WTC11 (cell line): Measurements from ENCODE around the gene RNU5B-1. TPM values are rescaled to one million over a fixed set of nuclear protein-coding genes. Genes with fewer than 3 reads are reported as not detected.

Source experiments
- ELF4 ChIP-seq: sonication (generic); formaldehyde crosslinking; IDR thresholded peaks from 2 replicates; pipeline ENCODE4 v1.8.1; 2022; ENCODE audit warnings: low read depth, mild to moderate bottlenecking, moderate library complexity, missing genetic modification reagents
- ESRRA ChIP-seq: sonication (generic); formaldehyde crosslinking; IDR thresholded peaks from 2 replicates; pipeline ENCODE4 v1.8.1; 2022; ENCODE audit warnings: mild to moderate bottlenecking, missing genetic modification reagents, borderline replicate concordance
- HMGA2 ChIP-seq: fragments of 250-450 bp; sonication (Bioruptor Pico); IDR thresholded peaks from 2 replicates; pipeline ENCODE4 v1.4.0; 2021; ENCODE audit warnings: mild to moderate bottlenecking, moderate library complexity
- JAZF1 ChIP-seq: fragments of 250-450 bp; sonication (Bioruptor Pico); IDR thresholded peaks from 2 replicates; pipeline ENCODE4 v1.9.0; 2021; ENCODE audit warnings: moderate library complexity, mild to moderate bottlenecking, inconsistent platforms
- JUN ChIP-seq: sonication (generic); formaldehyde crosslinking; IDR thresholded peaks from 2 replicates; pipeline ENCODE4 v1.8.0; 2023; ENCODE audit warnings: mild to moderate bottlenecking, missing genetic modification reagents
- KAT7 ChIP-seq: sonication (generic); formaldehyde crosslinking; IDR thresholded peaks from 2 replicates; pipeline ENCODE4 v1.8.1; 2023; ENCODE audit warnings: missing genetic modification reagents, mild to moderate bottlenecking, borderline replicate concordance
- MYBL2 ChIP-seq: sonication (generic); formaldehyde crosslinking; IDR thresholded peaks from 2 replicates; pipeline ENCODE4 v1.8.1; 2023; ENCODE audit warnings: mild to moderate bottlenecking, moderate library complexity, missing genetic modification reagents
- NFATC4 ChIP-seq: fragments of 250-450 bp; sonication (Bioruptor Pico); IDR thresholded peaks from 2 replicates; pipeline ENCODE4 v1.9.0; 2021; ENCODE audit warnings: mild to moderate bottlenecking
- NFE2L1 ChIP-seq: sonication (generic); formaldehyde crosslinking; IDR thresholded peaks from 2 replicates; pipeline ENCODE4 v1.8.1; 2023; ENCODE audit warnings: missing genetic modification reagents
- NR1H2 ChIP-seq: sonication (generic); formaldehyde crosslinking; IDR thresholded peaks from 2 replicates; pipeline ENCODE4 v1.9.0; 2021; ENCODE audit warnings: mild to moderate bottlenecking, moderate library complexity, missing genetic modification reagents
- NR2C2 ChIP-seq: sonication (generic); formaldehyde crosslinking; IDR thresholded peaks from 2 replicates; pipeline ENCODE4 v1.8.0; 2022; ENCODE audit warnings: mild to moderate bottlenecking, missing genetic modification reagents
- RORB ChIP-seq: fragments of 250-450 bp; sonication (Bioruptor Pico); IDR thresholded peaks from 2 replicates; pipeline ENCODE4 v1.9.0; 2021; ENCODE audit warnings: mild to moderate bottlenecking
- SOX15 ChIP-seq: fragments of 250-450 bp; sonication (Bioruptor Pico); IDR thresholded peaks from 2 replicates; pipeline ENCODE4 v1.9.0; 2021; ENCODE audit warnings: mild to moderate bottlenecking
- TEAD4 ChIP-seq: sonication (generic); formaldehyde crosslinking; IDR thresholded peaks from 2 replicates; pipeline ENCODE4 v1.8.0; 2022; ENCODE audit warnings: mild to moderate bottlenecking, missing genetic modification reagents
- ZBTB21 ChIP-seq: sonication (generic); formaldehyde crosslinking; IDR thresholded peaks from 2 replicates; pipeline ENCODE4 v1.8.1; 2023; ENCODE audit warnings: mild to moderate bottlenecking, missing genetic modification reagents, borderline replicate concordance
- ZNF219 ChIP-seq: sonication (generic); formaldehyde crosslinking; IDR thresholded peaks from 2 replicates; pipeline ENCODE4 v1.8.0; 2023; ENCODE audit warnings: missing genetic modification reagents, mild to moderate bottlenecking, borderline replicate concordance
- ZNF232 ChIP-seq: sonication (generic); formaldehyde crosslinking; IDR thresholded peaks from 2 replicates; pipeline ENCODE4 v1.8.0; 2022; ENCODE audit warnings: mild to moderate bottlenecking, missing genetic modification reagents
- total RNA-seq: library from RNA; stranded (reverse); gene quantifications from 3 replicates; pipeline ENCODE4 v1.2.3, GENCODE V29; 2021
- TF ChIP-seq, protein P1 (sequence below): fragments of 250-450 bp; sonication (Bioruptor Pico); IDR thresholded peaks from 2 replicates; pipeline ENCODE4 v1.9.0; 2021; ENCODE audit warnings: mild to moderate bottlenecking, borderline replicate concordance
- TF ChIP-seq, protein P2 (sequence below): sonication (generic); formaldehyde crosslinking; IDR thresholded peaks from 2 replicates; pipeline ENCODE4 v1.8.0; 2022; ENCODE audit warnings: mild to moderate bottlenecking, missing genetic modification reagents
- TF ChIP-seq, protein P3 (sequence below): fragments of 250-450 bp; sonication (Bioruptor Pico); IDR thresholded peaks from 2 replicates; pipeline ENCODE4 v1.9.0; 2021; ENCODE audit warnings: moderate library complexity, mild to moderate bottlenecking, inconsistent platforms, borderline replicate concordance
- TF ChIP-seq, protein P4 (sequence below): sonication (generic); formaldehyde crosslinking; IDR thresholded peaks from 2 replicates; pipeline ENCODE4 v1.8.1; 2023; ENCODE audit warnings: mild to moderate bottlenecking, moderate library complexity, missing genetic modification reagents
- TF ChIP-seq, protein P5 (sequence below): sonication (generic); formaldehyde crosslinking; IDR thresholded peaks from 2 replicates; pipeline ENCODE4 v1.8.1; 2022; ENCODE audit warnings: mild to moderate bottlenecking, moderate library complexity, missing genetic modification reagents
- TF ChIP-seq, protein P6 (sequence below): fragments of 250-450 bp; sonication (Bioruptor Pico); IDR thresholded peaks from 2 replicates; pipeline ENCODE4 v1.9.0; 2021; ENCODE audit warnings: mild to moderate bottlenecking
- TF ChIP-seq, protein P7 (sequence below): fragments of 250-450 bp; sonication (Bioruptor Pico); IDR thresholded peaks from 2 replicates; pipeline ENCODE4 v2.1.2; 2022; ENCODE audit warnings: mild to moderate bottlenecking, moderate library complexity

Gene RNU5B-1
- total RNA-seq, 1 experiment from 2014 or later: not detected

DNA sequence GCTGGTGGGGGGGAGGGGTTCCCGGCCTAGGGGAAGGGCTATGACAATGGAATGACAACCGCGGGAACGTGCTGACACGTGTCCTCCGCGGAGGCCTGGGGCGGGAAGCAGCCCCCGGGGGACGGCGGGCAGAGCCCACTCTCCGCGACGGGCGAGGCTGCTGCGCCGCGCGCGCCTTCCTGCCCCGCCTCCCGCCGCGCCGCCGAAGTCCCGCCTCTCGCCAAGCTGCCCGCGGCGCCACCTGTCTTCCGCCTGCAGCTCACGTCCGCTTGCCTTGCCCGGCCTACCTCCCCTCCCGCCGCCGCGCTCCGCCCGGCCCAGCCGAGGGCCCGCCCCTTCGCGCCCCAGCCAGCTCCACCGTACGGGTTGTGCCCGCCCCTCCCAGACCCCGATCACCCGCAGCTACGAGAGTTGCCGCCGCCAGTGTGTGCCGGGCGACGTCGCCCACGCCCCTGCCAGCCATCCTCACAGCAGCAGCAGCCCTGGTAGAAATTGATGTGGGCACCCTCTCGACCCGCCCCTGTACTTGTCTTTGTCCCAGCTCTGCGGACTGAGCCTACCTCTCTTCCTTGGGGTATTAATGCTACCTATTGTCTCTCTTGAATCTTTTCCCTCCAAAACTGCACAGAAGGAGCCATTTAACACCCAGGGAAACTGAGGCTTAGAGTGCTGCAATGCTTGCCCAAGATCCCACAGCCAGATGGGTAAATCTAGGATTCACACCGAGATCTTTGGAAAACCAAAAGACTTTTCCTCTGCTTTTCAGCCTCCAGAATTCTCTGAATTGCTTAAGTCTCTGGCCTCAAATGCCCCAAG, 17.6 kb upstream of the RNU5B-1 start, which contains the start of gene PARP16 (continued):
- TF ChIP-seq, protein P1, sequence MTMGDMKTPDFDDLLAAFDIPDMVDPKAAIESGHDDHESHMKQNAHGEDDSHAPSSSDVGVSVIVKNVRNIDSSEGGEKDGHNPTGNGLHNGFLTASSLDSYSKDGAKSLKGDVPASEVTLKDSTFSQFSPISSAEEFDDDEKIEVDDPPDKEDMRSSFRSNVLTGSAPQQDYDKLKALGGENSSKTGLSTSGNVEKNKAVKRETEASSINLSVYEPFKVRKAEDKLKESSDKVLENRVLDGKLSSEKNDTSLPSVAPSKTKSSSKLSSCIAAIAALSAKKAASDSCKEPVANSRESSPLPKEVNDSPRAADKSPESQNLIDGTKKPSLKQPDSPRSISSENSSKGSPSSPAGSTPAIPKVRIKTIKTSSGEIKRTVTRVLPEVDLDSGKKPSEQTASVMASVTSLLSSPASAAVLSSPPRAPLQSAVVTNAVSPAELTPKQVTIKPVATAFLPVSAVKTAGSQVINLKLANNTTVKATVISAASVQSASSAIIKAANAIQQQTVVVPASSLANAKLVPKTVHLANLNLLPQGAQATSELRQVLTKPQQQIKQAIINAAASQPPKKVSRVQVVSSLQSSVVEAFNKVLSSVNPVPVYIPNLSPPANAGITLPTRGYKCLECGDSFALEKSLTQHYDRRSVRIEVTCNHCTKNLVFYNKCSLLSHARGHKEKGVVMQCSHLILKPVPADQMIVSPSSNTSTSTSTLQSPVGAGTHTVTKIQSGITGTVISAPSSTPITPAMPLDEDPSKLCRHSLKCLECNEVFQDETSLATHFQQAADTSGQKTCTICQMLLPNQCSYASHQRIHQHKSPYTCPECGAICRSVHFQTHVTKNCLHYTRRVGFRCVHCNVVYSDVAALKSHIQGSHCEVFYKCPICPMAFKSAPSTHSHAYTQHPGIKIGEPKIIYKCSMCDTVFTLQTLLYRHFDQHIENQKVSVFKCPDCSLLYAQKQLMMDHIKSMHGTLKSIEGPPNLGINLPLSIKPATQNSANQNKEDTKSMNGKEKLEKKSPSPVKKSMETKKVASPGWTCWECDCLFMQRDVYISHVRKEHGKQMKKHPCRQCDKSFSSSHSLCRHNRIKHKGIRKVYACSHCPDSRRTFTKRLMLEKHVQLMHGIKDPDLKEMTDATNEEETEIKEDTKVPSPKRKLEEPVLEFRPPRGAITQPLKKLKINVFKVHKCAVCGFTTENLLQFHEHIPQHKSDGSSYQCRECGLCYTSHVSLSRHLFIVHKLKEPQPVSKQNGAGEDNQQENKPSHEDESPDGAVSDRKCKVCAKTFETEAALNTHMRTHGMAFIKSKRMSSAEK (CRISPR knock-in tag): no peak
- TF ChIP-seq MYBL2 (CRISPR knock-in tag): no peak; the same call in 1 of the 2 replicates
- no peak for TF ChIP-seq TEAD4 (CRISPR knock-in tag)
- no peak for TF ChIP-seq NR1H2 (CRISPR knock-in tag)
- TF ChIP-seq ZBTB21: 0 out of 2 replicates have a peak, but pooled peaks have one; percentile 13
- TF ChIP-seq, protein P2, sequence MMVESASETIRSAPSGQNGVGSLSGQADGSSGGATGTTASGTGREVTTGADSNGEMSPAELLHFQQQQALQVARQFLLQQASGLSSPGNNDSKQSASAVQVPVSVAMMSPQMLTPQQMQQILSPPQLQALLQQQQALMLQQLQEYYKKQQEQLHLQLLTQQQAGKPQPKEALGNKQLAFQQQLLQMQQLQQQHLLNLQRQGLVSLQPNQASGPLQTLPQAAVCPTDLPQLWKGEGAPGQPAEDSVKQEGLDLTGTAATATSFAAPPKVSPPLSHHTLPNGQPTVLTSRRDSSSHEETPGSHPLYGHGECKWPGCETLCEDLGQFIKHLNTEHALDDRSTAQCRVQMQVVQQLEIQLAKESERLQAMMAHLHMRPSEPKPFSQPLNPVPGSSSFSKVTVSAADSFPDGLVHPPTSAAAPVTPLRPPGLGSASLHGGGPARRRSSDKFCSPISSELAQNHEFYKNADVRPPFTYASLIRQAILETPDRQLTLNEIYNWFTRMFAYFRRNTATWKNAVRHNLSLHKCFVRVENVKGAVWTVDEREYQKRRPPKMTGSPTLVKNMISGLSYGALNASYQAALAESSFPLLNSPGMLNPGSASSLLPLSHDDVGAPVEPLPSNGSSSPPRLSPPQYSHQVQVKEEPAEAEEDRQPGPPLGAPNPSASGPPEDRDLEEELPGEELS (CRISPR knock-in tag): no peak
- TF ChIP-seq, protein P3, sequence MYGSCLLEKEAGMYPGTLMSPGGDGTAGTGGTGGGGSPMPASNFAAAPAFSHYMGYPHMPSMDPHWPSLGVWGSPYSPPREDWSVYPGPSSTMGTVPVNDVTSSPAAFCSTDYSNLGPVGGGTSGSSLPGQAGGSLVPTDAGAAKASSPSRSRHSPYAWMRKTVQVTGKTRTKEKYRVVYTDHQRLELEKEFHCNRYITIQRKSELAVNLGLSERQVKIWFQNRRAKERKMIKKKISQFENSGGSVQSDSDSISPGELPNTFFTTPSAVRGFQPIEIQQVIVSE (CRISPR knock-in tag): no peak
- TF ChIP-seq NFATC4: no peak
- TF ChIP-seq HMGA2 (CRISPR knock-in tag): no peak
- TF ChIP-seq SOX15 (CRISPR knock-in tag): no peak
- TF ChIP-seq ELF4 (CRISPR knock-in tag): no peak
- TF ChIP-seq, protein P4, sequence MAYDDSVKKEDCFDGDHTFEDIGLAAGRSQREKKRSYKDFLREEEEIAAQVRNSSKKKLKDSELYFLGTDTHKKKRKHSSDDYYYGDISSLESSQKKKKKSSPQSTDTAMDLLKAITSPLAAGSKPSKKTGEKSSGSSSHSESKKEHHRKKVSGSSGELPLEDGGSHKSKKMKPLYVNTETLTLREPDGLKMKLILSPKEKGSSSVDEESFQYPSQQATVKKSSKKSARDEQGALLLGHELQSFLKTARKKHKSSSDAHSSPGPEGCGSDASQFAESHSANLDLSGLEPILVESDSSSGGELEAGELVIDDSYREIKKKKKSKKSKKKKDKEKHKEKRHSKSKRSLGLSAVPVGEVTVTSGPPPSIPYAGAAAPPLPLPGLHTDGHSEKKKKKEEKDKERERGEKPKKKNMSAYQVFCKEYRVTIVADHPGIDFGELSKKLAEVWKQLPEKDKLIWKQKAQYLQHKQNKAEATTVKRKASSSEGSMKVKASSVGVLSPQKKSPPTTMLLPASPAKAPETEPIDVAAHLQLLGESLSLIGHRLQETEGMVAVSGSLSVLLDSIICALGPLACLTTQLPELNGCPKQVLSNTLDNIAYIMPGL (CRISPR knock-in tag): no peak
- 0 out of 2 replicates have a peak, but pooled peaks have one; percentile 7 for TF ChIP-seq NR2C2
- no peak for TF ChIP-seq JAZF1 (CRISPR knock-in tag)
- TF ChIP-seq, protein P5, sequence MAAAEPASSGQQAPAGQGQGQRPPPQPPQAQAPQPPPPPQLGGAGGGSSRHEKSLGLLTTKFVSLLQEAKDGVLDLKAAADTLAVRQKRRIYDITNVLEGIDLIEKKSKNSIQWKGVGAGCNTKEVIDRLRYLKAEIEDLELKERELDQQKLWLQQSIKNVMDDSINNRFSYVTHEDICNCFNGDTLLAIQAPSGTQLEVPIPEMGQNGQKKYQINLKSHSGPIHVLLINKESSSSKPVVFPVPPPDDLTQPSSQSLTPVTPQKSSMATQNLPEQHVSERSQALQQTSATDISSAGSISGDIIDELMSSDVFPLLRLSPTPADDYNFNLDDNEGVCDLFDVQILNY: peak; percentile 95
- TF ChIP-seq ESRRA (CRISPR knock-in tag): no peak
- TF ChIP-seq, protein P6, sequence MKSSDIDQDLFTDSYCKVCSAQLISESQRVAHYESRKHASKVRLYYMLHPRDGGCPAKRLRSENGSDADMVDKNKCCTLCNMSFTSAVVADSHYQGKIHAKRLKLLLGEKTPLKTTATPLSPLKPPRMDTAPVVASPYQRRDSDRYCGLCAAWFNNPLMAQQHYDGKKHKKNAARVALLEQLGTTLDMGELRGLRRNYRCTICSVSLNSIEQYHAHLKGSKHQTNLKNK (CRISPR knock-in tag): no peak
- TF ChIP-seq KAT7 (CRISPR knock-in tag): 0 out of 2 replicates have a peak, but pooled peaks have one; percentile 35
- TF ChIP-seq ZNF219 (CRISPR knock-in tag): no peak
- TF ChIP-seq, protein P7, sequence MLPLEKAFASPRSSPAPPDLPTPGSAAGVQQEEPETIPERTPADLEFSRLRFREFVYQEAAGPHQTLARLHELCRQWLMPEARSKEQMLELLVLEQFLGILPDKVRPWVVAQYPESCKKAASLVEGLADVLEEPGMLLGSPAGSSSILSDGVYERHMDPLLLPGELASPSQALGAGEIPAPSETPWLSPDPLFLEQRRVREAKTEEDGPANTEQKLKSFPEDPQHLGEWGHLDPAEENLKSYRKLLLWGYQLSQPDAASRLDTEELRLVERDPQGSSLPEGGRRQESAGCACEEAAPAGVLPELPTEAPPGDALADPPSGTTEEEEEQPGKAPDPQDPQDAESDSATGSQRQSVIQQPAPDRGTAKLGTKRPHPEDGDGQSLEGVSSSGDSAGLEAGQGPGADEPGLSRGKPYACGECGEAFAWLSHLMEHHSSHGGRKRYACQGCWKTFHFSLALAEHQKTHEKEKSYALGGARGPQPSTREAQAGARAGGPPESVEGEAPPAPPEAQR (CRISPR knock-in tag): no peak
- TF ChIP-seq JUN (CRISPR knock-in tag): no peak
- no peak for TF ChIP-seq RORB (CRISPR knock-in tag)
- TF ChIP-seq NFE2L1 (CRISPR knock-in tag): peak; percentile 63; the same call in 1 of the 2 replicates
- 0 out of 2 replicates have a peak, but pooled peaks have one; percentile 14 for TF ChIP-seq ZNF232
